ENCODE data around the gene PHOSPHO1.

Gene PHOSPHO1

DNA sequence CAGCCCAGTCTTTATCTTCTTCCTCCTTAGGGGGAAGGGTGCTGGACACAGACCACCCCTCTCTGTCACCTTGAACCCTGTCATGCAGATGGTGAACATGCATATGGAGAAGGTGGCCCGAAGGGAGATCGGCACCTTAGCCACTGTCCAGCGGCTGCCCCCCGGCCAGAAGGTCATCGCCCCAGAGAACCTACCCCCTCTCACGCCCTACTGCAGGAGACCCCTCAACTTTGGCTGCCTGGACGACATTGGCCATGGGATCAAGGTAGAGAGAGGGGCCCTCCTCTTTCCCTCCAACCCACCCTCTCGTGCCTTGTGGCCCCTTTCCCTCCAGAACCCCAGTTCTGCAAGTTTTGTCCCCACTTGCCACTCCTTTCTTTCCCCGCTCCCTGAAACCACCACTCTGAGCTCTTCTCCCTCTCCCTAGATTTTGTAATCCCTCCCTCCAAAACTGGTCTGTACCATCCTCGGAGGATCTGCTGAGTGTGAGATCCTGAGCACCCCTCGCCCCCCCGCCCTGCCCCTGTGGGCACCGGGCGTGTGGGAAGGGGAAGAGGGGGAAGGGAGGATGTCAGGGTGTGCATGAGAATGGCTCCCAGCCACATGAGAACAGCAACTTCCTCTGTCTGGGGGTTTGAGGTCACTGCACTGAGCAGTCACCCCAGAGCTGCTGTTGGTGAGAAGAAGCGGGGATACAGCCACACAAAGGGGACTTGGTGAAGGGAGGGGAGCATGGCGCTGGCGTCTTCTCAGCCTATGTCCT lies 12.8 kb downstream of the PHOSPHO1 start:
- no peak for DNase-seq

DNA sequence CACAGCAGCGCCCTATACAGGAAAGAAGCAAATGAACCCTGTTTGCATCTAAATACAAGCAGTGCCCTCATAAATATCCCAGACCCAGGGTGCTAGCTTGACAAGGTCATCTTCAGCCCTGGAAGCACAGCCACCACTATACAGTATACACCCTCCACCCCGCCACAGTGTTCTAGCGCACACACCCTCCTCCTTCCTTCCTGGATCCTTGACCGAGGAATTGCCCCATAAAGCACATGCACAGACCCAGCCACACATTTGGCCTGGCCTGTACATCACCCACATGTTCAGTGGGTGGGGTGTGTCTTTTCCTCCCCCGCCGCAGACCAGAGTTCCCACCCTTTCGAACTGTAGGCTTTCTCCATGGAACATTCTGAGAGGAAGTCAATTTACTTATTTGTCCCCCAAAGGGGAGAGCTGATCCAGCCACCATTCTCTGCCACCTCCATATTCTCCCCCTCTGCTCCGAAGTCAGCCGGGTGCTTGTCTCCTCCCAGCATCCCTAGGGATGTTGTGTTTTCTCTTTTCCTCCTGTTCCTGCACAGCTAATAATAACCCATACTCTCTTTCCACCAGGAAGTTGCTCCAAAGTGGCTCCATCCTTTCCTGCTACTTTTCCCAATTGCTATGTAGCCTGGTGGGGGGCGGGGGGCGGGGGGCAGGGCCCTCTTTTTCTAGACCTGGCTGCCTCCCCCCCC lies 13.5 kb downstream of the PHOSPHO1 start:
- no peak for DNase-seq

DNA sequence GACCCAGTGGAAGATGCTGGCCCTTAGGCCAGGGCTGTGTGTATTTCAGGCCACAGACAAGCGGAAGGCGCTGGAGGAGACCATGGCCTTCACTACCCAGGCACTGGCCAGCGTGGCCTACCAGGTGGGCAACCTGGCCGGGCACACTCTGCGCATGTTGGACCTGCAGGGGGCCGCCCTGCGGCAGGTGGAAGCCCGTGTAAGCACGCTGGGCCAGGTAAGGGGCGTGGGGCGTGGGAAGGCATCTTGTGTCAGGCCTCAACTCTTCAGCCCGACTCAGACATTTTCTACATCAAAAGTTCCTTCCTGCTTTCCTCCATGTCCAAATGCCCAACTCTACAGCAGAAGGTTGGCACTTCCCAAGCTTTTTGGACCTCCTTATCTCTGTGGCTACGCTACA lies 14.1 kb downstream of the PHOSPHO1 start:
- DNase-seq = no peak

DNA sequence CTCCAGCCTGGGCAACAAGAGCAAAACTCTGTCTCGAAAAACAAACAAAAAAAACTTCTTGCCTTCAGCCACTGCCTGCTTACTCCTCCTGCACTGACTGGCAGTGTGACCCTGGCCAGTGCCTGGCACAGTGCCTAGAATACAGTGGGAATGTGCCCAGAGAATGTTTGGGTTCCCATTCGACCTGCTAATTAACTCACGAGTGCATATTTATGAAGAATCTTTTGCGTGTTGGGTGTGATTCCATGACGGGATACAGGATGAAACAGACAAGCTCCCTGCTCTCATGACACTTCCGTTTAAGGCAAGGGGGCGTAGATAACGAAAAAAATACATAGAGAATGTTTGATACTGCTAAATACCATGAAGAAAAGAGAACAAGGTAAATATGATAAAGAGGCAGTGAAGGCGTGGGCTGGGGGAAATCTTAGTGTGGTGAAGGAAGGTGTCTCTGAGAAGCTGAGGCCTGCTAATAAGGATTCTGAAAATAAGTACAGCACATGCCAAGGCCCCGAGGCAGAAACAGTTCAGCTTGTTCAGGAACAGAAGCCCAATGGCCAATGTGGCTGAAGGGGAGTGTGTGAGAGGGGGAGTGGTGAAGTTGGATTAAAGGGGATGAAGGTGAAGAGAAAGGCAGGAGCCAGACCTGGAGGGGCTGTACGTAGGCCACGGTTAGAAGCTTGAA lies 15.8 kb downstream of the PHOSPHO1 start:
- DNase-seq = no peak

DNA sequence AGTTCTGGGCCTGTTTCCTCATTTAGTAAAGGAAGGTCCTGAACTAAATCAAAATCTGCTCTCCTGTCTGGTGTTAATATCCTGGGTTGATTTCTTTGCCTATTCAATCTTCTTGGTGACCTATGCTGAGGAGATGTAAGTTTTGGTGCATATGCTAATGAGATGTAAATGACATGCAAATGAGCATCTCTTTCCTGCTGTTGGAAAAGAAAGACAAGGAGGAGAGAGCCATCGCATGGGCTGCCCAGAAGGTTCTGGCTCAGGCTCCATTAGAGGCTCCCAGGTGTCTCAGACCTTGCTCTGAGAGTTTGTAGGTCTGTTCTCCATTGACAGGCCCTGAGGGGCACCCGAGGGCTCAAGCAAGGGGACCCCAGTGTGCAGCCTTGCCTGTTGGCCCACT lies 16.7 kb downstream of the PHOSPHO1 start:
- no peak for DNase-seq

DNA sequence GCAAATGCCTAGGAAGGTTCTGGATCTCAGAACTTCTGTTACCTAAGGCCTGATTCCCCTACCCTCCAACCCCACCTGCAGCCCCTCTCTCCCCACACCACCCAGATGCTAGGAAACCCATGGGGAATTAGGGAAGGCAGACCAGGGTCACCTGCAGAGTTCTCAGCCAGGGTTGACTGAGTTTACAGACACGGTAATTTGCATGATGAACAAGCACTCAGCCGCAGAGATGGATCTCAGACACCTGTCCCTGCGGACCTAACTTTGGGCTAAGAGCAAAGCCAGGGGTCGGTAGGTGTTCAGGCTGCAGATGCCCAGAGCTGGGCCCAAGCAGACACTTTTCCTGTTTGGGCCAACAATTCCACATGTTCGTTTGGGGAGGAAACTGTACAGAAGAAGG lies 17.2 kb downstream of the PHOSPHO1 start:
- DNase-seq = no peak

DNA sequence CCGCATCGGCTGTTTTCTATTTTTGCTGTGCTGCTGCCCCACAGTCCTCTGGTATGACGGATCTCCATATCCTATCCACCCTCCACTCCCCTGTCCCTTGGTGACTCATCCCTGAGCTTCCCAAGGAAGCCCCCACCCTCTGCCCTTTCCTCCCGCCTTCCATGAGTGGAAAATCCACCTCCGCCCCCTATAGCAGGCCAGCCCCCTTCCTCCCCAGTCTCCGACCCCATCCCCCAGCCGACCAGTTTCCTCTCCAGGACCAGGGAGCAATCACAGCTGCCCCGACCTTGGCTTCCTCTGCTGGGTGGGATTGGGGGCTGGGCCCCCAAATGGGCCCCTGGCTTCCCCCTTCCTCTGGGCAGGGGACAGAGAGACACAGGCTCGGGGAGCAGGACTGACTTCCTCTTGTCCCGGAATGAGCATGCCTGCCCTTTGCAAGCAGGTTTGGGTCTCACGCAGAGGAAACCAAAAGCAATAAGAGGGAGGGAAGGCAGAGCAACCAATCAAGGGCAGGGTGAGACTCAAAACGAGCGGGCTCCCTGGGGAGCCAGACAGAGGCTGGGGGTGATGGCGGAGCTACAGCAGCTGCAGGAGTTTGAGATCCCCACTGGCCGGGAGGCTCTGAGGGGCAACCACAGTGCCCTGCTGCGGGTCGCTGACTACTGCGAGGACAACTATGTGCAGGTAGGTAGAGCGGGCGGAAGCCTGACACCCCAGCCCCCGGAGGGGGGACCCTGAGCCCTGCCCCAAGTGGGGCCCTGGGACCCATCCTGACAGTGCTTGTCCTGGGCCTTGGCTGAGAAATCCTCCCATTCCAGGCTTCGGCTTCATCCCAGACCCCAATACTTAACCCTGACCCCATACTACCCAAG lies 20.2 kb downstream of the PHOSPHO1 start, which contains the start of the genes ABI3 and GNGT2:
Gene ABI3 (plus strand): TSS at position 550 of the 872 bp plus-strand sequence. CDS start 18 bp downstream, at position 568.
Gene GNGT2 (minus strand): TSS at position 417 of the 872 bp plus-strand sequence. CDS start 3,152 bp downstream, outside the sequence.
- peak; percentile 37 for DNase-seq

DNA sequence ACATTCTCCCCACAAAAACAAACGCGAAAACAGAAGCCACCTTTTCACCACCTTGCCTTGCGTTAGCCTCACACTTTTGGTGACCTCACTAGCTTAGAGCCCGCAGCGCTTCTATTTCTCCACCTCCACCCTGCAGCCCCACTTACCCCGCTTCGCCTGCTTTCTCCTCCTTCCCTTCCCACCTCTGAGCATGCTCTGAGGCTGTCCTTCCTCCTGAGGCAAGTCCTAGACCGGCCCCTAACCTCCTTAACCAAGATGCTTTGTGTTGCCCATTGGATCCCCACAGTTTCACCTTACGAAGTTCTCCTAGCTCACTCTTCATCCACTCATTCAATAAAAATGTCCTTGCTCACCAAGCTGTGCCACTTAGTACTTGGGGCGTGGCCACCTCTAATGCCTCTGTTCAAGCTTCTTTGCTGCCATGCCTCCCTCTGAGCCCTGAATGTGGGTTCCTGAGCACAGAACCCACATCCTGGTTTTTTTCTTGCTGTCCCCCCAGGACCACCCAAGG lies 21.5 kb downstream of the PHOSPHO1 start:
- DNase-seq = no peak

DNA sequence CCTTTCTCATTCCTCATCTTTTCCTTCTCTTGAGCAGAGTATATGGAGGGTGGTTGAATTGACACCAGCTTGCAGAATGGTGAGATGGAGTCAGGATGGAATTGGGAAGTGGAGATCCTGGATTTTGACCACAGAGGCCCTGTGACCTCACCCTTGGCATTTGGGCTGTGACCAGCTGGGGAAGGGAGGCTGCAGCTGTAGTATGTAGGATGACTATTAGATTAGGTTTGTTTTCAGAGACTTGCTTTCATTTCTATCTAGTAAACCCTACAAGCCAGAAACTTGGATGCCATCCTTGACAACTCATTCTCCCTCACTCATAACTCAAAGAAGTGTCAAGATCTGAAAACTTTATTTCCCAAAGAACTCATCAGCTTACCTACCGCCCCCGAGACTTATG lies 26.1 kb downstream of the PHOSPHO1 start:
- no peak for DNase-seq

DNA sequence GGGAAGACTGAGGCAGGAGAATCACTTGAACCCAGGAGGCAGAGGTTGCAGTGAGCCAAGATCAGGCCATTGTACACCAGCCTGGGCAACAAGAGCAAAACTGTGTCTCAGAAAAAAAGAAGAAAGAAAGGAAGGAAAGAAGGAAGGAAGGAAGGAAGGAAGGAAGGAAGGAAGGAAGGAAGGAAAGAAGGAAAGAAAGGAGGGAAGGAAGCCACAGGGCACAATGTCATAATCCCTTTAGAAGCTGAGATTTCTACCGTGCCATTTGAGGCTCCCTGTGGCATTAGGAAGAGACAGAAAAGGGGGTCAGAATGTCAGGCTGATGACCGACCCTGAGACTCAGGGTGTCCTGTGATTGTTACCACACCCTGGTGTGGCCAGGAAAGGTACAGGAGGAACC lies 26.8 kb downstream of the PHOSPHO1 start:
- DNase-seq = no peak

DNA sequence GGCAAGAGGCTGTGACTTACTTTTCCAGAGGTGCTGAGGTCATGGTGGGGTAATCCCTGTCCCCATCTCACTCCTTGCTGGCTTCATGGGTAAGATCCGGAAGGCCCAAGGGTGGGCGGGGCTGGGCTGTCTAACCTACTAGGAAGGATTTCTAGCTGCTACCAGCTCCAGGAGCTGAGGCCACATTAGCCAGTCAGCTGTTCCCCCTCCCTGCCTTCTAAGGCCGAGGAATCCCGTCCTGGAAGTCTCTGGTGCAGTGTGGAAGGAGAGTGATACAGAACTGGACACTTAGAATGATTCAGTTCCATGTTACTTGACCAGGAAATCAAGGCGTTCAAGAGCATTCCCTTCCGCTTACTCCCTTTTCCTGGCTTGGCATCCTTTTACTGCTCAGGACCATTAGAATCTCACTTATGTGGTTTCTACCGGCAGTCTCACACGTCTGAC lies 29.1 kb downstream of the PHOSPHO1 start:
- no peak for DNase-seq

DNA sequence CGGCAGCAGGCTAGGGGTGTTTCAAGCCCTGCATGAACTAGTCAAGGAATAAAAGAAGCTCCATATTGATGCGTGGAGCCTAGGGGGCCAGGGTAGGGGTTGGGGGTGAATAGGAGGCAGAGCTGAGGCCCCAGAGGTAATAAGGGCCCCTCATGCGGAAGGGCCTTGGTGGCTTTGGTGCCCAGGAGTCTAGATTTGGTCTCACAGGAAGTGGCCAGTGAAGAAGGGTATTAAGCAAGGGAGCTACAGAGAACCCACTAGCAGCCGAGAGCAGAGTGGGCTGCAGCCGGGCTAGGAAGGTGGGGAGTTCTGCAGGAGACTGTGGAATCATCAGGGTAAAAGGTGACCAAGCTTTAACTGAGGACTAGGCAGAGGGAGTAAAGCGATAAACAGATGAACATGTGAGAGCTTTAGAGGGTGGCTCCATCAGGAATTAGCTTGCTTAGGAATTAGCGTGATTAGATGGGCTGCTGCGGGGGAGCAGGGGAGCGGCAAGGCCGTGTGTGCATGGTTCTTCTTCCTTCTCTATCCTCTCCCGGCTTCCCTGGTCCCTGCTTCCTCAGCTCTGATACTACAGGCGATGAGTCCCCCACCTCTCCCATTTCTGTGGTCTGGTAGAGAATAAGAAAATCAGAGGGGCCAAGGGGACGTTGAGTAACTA lies 30.0 kb downstream of the PHOSPHO1 start:
- no peak for DNase-seq

DNA sequence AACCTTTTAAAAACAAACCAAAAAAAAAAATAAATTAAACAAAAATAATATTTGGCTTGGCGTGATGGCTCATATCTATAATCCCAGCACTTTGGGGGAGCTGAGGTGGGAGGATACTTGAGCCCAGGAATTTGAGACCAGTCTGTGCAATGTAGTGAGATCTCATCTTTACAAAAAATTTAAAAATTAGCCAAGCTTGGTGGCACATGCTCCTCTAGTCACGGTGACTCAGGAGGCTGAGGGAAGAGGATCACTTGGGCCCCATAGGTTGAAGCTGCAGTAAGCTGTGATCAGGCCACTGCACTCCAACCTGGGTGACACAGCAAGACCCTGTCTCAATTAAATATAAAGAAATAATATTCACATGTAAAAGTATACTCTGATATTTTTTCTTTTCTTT lies 32.4 kb downstream of the PHOSPHO1 start:
- no peak for DNase-seq

DNA sequence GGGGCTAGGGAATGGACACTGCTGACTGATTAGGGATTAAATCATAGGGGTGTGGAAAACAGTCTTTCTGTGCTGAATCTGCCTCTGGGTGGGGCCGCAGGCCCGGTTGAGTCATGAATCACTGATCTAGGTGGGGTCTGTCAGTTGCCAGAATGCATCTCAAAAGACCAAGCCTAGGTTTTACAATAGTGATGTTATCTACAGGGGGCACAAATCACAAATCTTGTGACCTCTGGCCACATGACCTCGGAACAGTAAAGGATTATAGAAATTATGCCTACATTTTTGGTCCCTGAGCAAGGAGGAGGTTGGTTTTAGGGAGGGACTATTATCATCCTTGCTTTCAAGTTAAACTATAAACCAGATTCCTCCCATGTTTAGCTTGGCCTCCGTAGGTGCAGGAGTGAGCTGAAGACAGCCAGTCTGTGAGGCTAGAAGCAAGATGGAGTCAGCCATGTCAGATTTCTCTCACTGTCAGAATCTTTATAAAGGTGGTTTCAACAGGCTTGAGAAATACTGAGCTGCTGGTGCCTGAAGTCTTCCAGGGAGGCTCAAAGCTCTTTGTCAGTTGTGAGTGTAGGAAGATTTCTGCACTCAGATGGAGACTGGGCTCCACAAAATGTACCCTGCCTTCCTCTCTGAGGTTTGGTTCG lies 33.1 kb downstream of the PHOSPHO1 start:
- DNase-seq = no peak

DNA sequence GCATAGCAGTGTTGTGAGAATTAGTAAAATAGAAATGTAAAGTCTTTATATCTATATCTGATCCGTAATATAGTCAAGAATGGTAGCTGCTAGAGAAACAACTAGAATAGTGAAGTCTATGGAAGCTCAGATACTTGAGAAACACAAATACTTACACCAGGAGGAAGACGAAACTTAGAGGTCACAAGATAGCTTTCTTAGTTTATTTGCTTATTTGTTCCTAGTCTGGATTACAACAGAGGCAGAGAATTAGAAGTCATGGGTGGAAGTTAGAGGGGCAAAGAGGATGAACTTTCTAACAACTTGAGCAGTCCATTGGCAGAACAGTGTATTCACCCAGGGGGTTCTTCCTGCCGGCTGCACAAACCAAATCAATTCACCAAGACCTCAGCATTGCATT lies 34.1 kb downstream of the PHOSPHO1 start:
- DNase-seq = no peak

DNA sequence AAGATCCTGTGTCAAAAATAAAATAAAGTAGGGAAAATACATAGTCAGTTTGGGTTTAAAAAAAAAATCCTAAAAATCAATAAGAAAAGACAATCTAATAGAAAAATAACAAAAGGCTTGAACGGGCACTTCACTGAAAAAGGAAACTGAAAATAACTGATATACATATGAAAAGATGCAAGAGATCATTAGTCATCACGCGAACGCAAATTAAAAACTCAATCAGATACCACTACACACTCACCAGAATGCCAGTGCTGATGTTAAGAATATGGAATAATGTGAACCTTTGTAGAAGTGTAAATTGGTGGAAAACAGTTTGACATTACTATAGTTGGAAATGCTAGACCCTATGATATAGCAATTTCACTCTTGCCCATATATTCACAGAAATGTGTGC lies 34.8 kb downstream of the PHOSPHO1 start:
- no peak for DNase-seq

DNA sequence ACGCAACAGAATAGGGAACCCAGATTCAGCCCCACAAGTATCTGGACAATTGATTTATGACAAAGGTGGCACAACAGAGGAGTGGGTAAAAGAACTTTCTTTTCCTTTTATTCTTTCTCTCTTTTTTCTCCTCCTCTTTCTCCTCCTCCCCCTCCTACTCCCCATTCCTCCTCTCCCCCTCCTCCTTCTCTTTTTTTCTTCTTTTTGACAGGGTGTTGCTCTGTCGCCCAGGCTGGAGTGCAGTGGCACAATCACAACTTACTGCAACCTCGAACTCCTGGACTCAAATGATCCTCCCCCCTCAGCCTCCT lies 36.3 kb downstream of the PHOSPHO1 start:
- no peak for DNase-seq

DNA sequence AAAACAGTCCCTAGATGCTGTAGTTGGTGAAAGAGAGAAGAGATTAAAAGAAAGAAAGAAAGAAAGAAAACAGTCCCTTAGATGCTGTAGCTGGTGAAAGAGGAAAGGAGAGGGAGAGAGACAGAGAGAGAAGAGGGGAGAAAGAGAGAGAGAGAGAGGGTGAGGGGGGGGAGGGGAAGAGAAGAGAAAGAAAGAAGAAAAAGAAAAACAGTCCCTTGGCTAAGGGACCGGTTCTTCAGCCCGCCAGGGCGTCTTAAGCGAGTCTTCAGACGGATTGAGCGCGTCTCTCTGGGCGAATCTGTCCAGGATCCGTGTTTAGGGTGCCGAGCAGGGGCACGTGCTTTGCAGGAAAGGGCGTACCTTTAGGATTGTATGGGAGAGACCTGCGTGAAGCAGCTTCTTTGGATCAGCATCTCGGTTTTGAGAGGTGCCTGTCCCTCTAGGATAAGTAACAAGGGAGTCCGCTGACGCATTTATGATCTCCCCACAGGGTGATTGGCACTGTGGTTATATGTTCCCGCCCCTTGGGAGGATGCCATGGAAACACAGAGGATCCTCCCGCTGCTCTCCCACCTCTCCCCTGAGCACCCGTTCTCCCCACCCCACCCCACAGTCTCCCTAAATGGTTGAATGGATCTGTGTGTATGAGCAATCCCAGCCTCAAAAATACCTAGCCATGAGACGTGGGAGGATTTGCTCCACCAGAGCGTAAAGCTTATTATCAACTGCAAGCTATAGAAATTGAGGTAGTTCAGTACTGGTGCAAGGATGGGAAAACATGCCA lies 36.9 kb downstream of the PHOSPHO1 start:
- peak; percentile 43 for DNase-seq

DNA sequence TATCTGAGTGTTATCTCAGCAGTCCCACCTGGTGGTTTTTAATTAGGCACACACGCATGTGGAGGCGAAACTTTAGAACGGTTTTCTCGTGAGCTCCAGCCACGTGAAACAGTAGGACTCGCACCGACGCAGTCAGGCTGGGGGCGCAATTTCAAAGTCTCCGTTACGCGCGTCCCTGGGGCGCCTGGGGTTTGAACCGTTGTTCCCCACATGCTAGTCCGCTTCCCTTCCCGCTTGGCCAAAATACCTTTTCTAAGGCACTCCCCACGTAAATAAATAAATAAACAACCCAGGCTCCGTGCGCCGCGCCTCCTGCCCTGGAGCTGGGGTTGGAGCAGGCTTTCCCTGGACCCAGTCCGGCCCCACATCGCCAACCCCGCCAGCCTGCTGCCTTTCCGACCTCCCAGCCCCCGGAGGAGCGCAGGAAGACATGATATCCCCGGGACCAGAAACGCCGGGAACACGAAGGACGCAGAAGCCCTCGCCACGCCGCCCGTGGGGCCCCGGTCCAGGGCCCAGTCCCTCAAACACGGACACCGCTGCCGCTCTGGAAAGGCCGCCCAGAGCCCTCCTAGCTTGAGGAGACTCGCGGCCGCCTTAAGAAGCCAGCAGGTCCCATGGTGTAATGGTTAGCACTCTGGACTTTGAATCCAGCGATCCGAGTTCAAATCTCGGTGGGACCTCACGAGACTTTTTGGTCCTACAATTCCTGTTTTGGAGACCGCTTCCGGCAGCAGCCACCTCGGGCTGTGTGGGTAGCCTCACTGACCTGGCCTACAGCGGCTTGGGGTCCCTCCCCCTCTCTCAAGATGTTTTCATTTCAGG lies 38.5 kb downstream of the PHOSPHO1 start:
- peak; percentile 89 for DNase-seq

All from NCI-H1436 (cell line).